HG02938 (cell line): ENCODE data around the gene CD63.

ENCODE experiments used
- ATAC-seq: cut with Tn5 transposase; IDR thresholded peaks from one replicate; pipeline ENCODE4 v1.9.1; 2021; ENCODE audit warnings: mild to moderate bottlenecking, moderate library complexity; ENCODE audit not compliant: unreplicated experiment

Gene CD63

GRCh38 chr12:55722948-55723347, 5.9 kb downstream of the CD63 start:
- no peak for ATAC-seq

- ATAC-seq = no peak
Observed at GRCh38 chr12:55721601-55722213, 7.1 kb downstream of the CD63 start.

DNA sequence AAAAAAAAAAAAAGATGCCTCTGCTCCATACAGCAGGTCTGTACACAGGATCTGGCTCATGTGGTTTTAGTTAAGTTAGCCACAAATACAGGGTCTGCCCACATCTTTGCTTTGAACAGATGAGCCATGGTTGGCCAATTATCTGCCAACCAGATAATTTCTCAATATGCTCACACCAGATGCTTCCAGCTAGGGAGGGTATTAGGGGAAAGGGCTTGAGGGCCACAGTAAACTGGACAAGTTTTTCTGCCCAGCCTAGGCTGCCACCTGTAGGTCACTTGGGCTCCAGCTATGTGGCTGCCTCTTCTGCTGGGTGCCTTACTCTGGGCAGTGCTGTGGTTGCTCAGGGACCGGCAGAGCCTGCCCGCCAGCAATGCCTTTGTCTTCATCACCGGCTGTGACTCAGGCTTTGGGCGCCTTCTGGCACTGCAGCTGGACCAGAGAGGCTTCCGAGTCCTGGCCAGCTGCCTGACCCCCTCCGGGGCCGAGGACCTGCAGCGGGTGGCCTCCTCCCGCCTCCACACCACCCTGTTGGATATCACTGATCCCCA, 7.8 kb downstream of the CD63 start:
- ATAC-seq = no peak

- ATAC-seq = no peak
Observed at GRCh38 chr12:55720071-55720564, 8.7 kb downstream of the CD63 start, which contains the start of gene RDH5. Gene RDH5, plus strand, starts transcription at chr12:55720393. Its CDS starts 792 bp downstream, at chr12:55721185.

- no peak for ATAC-seq
Observed at GRCh38 chr12:55719371-55719770, 9.4 kb downstream of the CD63 start.

DNA sequence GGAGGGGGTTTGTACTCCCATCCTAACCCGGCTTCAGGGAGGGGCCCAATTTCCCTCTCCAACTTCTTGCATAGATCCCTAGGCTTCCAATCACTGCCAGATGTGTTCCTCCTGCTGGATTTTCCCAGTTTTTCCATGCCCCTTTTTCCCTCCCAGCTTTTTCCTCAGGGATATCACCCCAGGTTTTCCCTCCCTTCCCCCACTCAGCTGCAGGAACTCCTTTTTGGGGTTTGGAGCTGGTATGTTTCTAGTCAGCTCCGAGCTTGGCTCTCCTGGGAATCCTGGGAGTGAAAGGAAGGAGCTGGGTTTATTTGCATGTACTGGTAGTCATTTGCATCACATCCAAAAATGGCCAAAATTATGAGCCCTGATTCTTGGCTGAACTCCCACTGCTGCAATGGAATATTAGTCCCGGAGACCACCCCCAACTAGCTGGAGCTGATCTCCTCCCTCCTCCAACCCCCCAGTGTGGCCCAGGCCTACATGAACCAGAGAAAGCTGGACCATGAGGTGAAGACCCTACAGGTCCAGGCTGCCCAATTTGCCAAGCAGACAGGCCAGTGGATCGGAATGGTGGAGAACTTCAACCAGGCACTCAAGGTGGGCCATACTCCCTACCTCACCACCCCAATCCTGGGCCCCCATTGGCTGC, 10.1 kb downstream of the CD63 start:
- ATAC-seq = no peak

DNA sequence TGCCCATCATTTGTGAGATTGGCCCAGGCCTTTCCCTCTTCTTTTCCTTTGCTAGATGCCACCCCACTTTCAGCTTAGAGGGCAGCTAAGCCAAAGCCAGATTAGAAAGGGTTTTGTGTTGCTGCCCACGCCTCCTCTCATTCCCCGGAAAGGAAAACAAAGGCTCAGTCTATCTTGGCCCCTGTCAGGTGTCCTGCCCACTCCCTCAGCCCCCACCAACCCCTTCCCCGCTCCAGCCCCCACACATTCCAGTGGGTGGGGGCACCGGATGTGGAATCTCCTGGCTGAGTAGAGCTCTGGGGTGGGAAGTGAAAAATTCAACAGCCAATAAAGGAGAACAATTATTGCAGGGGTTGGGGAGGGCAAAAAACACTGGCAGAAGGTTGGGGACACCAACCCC, 10.8 kb downstream of the CD63 start:
- no peak for ATAC-seq

DNA sequence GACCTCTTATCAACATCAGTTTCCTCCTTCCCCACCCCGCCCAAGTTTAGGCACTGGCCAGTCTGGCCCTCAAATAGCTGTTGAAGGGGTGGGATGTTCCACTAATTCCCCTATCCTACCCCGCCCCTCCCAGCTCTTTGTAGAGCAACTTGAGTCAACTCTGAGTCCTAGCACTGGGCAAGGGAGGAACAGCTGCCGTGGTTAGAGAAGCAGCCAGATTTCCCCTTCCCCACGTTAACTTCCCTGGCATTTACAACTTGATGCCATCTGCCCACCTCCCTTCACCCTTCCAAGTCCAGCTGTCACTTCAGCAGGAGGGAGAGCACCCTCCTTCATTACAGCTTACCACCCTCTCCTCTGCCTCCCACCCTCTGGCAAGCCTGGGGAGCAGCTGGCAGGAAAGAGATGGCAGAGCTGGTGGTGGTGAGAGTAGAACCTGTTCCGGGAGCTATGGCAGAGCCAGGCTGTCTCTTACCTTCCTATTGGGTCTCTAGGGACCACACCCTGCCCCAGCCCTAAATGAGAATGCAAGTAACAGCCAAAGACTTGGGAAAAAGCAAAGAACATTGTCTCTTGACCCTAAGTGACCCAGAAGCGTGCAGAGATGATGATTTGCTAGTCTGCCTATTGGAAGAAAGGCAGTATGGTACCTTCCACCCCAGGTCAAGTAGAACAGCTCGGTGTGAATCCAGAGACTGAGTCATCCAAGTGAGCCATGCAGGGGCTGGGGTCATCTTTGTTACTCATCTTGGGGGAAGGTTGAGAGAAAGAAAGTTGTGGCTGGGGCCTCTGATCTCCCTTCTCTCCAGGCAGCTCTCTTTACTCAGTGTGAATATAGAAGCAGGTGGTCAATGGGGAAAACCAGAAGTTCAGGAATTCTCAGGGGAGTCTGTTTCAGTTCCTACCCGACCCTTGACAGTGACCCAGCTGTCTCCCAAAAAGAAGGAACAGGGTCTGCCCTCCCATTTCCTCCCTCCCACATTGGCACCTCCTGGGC, 11.5 kb downstream of the CD63 start:
- no peak for ATAC-seq

- no peak for ATAC-seq
Observed at GRCh38 chr12:55716582-55716957, 12.2 kb downstream of the CD63 start.

DNA sequence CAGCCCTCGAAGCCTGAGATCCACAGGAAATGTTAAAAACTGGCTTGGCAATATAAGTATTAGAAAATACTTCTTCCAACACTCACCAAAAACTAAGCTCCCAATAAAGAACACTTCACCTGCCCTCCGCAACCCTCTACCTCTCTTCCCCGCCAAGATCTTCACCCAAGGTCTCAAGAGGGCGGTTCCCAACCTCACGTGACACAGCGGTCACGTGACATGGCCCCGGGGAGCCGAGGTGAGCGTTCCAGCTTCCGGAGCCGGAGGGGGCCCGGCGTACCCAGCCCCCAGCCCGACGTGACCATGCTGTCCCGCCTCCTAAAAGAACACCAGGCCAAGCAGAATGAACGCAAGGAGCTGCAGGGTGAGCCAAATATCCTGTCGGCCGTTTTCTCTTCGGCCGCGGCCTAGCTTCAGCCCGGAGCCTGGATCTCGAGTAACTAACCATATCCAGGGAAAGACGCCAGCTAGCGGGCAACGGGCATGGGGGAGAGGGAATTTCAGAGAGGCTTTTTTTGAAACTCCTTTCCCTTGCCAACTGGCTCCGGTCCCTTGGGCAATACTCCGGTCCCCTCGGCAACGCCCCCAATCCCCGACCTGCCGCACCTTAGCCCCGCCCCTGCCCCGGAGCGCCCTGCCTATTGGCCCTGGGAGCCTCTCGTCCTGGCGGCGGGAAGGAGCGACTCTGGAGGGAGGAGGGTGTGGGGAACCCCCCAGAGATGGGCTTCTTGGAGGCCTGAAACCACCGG, 12.8 kb downstream of the CD63 start, which contains the start of gene BLOC1S1:
Gene BLOC1S1, plus strand, starts transcription at position 214 of the 749 bp plus-strand sequence. Its CDS starts 6 bp downstream, at position 220.
- ATAC-seq = peak; percentile 84

DNA sequence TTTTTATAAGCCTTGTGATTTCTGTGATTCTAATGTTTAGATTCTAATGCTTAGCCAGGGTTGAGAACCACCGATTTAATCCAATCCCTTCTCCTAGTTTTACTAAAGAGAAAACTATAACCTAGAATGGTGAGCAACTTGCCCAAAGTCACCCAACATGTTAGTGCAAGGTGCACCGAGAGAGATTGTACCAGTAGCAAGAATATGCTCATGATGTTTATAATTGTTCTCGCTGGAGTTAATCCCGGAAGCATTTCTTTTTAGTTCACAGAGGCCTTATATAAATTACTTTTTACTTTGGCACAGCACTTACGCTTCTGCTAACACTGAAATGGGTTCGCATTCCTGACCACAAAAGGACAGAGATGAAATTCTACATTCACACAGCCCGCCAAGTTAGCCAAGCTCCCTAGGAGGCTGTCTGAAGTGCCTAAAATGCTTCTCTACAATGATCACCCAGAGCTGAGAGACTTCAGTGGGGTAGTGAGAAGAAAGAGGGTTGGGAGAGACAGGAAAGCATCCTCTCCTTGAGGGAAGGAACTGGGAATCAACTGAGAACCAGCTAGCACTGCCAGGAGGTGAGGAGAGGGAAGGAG, 13.5 kb downstream of the CD63 start:
- no peak for ATAC-seq

DNA sequence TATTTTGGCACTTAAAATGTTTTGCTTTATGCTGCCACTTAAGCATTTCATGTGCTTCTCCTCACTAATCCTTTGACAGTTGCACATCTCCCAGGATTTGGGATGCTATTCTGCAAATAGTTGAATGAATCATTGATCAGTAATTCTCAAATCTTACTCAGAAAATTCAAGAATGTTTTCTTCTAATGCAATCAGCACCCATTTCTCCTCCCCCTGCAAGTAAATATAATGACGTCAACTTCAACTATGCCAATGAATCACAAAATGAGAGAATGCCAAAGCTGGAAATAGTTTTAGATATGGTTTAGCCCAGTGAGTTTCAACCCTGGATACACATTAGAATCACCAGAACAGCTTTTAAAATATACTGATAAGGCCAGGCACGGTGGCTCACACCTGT, 15.1 kb downstream of the CD63 start:
- no peak for ATAC-seq

GRCh38 chr12:55712700-55713415, 16.0 kb downstream of the CD63 start:
- no peak for ATAC-seq

DNA sequence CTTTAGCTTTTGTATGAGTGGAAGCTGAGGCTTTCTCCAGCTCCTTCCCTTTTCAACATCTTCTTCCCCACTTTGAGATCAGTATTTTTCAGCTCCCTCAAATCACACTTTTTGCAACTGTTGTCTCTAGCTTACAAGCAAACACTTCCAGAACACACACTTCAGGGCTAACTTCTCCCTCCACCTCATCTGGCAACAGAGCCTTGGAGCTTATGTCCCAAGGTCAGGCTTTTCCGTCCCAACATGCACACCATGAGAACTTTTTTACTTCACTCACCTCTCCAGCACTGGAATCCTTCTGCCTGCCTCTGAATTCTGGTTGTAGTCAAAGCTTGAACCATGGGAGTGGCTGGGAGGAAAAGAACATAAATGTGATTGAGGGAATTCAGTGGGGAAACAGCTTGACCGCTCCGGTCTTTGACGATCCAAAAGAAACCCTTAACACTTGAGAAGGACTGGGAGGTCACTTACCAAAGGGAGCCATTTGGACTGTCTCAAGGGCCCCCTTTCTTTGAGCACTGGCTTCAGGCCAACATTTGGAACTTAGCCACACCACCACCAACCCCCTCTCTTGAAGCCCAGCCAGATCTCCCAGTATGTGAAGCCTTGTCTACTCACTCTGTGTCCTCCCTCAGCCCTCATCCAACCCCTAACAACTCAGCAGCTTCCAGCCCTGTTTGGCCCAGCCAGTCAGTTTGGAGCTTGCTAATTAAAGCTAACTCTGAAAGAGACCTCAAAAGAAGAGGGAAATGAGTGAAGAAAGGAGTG, 16.8 kb downstream of the CD63 start:
- no peak for ATAC-seq

DNA sequence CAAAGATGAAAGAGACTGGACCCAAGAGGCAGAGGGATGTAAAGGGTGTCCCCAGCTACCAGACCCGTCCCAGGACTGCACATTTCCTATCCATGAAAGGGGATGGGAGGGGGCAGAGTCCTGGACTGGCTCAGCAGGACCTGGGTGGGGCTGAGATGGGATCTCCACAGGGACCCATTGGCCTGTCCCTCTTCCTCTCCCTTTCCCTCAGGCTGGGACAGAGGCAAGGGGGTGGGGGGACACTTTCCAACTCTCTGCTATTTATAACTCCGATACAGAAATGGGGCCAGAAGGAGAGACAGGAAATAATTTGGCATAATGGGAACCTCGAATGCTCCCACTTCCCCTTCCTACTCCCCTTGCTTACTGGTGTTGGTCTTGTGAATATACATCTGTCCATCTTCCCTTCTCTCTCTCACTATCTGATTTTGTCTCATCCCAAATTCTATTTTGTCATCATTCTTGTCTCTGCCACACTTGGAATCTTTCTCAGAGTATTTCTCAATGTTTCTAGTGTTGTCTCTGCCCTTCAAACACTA, 20.0 kb downstream of the CD63 start:
- ATAC-seq = no peak

- ATAC-seq = no peak
Observed at GRCh38 chr12:55707841-55708694, 20.7 kb downstream of the CD63 start, which contains the start of gene ITGA7. Gene ITGA7, minus strand, starts transcription at chr12:55707904. Its CDS starts 222 bp downstream, at chr12:55707682.

DNA sequence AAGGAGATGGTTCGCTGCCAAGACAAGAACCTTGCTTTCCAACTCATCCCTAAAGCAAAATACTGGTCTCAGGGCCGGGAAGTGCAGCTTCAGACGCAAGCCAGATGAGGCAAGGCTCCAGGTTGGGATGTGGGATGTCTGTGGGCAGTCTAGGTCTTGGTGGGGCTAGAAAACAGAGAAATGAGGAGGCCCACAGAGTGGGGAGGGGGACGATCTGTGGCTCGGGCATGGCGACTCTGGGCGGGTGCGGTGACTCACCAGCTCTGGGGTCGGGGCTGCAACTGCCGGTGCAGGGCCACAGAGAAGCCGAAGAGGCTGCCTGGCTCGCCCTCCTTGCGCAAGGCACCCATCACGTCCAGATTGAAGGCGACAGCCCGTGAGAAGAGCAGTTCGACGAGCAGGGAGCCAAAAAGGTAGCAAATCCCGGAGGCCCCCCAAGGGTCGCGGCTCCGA, 21.6 kb downstream of the CD63 start:
- ATAC-seq = no peak
